GM19467 (cell line): ENCODE results near the gene FAM3C.
"Not testable (repeated sequence)": the region's sequence is repeated elsewhere in the genome, so short reads cannot be mapped to it uniquely, and the experiment has no call there.

Source experiments
- ATAC-seq: cut with Tn5 transposase; IDR thresholded peaks from one replicate; pipeline ENCODE4 v1.9.1; 2021; ENCODE audit warnings: mild to moderate bottlenecking, moderate library complexity; ENCODE audit not compliant: unreplicated experiment

Gene FAM3C

DNA sequence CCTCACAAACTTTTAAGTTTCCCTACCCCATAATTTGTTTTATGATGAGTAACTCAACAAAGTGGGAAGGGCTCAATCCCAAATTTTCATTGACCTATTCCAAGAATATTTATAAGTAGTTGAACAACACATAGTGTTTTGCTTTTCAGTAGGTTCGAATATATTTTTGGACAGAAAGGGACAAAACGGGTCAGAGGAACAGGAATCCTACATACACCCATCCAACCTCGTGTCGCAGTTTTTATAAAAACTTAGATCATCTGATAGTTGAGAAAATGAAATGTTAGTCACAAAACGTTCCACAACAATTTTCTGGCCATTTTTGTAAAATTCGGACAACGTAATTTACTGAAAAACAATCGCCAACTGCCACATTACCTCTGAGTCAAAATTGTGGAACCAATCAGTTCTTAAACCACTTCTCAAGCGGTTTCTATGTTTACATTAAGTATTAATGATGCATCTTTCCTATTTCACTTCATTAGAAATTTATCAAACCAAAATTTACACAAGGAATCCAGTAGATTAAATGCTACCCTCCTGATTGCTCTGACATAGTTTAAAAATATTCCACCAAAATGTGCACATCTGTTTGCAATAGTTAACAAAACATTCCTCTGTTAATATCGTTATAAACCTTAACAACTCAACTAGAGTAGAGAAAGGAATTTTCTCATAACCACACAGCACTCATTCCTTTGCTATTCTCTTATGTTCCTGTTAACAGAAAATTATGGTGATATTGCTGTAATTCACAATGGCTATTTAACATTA is 61.0 kb downstream of the FAM3C start:
- no peak for ATAC-seq

DNA sequence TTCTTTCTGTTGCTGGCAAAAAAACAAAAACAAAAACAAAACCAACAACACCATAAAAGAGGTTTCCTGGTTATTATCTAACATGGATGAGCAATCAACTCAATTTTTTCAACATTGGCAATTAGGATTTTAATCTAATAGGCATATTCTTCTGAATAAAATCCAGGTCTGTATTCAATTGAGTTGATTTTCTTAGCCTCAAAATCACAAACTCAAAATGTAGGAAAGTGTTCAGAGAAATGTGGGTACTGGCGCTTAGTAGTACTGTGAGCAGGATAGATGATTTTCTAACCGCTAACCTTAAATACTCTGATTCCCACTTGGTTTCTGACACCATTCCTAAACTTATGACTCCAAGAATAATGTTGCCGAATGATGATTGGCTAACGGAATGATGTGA is 61.7 kb downstream of the FAM3C start:
- no peak for ATAC-seq

DNA sequence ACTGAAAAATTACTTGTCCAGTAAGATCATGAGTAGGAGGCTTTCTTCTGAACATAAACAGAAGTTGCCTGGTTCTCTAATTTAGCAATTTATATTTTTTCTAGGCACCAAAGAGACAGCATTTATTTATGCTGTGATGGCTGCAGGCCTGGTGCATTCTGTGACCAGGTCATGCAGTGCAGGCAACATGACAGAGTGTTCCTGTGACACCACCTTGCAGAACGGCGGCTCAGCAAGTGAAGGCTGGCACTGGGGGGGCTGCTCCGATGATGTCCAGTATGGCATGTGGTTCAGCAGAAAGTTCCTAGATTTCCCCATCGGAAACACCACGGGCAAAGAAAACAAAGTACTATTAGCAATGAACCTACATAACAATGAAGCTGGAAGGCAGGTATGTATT is 64.5 kb downstream of the FAM3C start:
- ATAC-seq, result no peak

DNA sequence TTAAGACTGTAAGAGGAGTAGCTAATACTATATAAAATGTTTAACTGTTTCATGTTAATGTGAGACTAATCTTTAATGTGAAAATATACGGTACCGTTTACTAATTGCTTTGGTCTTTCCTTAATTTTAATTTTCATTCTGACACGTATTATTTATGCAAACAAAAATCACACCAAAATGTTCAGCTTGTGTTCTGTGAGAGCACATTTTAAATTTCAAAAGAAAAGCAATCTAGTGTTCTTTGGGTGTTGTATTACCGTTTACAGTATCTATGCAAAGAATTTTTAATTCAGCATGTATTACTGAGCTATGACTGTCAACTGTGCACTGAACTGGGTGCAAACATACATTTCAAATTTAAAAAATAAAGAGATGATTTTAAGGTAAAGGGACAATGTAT is 65.1 kb downstream of the FAM3C start:
- ATAC-seq, result no peak

DNA sequence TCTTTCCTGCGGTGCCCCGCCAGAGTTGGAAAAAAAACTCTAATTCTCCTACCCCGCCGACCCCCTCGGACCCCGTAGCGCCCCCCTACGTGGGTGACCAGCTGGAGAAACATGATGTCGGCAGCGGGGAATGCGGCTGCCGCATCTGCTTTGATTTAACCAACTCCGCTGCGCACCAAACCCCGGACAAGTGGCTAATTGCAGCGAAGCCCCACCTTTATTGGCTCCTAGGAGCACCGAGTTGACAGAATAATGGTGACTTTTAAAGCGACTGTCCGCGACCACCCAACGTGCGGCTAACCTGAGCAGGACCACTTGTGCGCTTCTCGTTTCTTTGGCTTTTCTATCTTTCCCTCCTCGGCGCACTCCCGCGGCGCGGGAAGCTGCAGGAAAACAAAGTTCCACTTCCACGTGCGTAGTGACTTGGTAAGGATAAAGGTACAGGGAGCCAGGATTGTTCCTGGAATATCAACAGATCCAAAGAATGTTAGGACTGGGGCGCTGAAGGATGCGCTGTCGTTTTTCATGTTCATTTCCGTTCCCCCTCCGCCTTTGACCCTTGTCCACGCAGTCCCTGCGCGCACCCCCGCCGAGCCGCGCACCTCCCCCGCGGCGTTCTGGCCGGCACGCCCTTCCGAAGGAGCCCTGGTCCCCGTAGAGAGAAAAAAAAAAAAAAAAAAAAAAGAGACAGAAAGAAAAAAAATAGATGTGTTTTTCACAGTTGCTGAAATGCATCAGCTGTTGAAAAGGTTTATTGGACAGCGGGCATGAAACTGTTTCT is 65.9 kb downstream of the FAM3C start:
- peak; percentile 22 for ATAC-seq

DNA sequence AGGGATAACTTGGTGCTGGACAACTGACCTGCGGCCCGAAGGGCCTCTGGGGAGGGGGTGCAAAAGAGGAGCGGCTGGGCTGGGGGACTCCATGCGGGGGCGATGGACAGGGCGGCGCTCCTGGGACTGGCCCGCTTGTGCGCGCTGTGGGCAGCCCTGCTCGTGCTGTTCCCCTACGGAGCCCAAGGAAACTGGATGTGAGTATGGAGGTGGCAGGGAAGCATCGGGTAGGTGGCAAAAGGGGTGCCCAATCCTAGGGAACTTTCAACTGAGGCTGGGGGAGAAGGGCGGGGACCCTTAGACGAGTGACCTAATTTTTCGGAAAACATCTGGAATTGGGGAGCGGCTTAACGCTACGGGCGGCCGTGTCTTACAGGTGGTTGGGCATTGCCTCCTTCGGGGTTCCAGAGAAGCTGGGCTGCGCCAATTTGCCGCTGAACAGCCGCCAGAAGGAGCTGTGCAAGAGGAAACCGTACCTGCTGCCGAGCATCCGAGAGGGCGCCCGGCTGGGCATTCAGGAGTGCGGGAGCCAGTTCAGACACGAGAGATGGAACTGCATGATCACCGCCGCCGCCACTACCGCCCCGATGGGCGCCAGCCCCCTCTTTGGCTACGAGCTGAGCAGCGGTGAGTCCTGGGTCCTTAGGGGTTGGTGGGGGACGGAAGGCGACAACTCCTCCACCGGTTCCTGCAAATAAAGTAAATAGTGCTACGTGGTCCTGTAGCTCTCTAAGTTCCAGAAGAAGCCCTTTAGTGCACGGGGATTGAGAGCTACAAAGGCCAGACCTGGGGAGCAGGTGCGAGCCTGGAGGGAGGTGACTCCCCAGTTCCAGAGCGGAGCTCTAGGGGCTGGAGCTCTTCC is 66.7 kb downstream of the FAM3C start:
- peak; percentile 56 for ATAC-seq

DNA sequence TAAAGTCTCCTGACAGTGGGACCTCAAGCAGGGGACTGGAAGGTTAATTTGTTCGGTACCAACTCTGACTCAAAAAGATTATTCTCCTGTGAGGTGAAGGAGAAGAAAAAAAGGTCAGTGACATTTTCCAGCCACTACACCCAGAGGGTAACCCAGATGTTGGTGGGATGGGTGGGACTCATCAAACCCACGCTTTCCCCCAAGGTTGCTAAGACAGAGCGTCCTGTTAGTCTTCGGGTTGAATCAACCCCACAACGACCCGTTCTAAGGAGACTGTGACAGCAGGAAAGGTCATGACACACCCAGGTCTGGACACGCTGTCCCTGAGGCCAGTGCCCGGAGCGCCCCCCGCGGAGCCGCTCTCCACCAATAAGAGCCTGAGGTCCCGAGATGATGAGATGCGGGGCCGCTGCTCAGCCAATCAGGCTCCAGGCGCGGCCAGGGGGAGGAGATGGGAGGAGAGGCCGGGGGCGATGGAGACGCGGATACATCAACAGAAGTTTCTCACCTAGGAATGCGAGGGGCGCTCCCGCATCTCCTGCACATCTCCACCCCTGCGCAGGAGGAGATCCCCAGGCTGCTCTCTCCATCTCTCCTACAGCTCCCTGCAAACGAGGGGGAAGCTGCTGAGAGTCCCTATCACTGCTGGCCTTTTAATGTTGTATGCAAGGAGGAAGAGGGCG is 67.5 kb downstream of the FAM3C start, which contains the start of gene WNT16:
TSS of gene WNT16 (plus strand) at position 493 of the 683 bp plus-strand sequence. CDS start 293 bp downstream, outside the sequence.
- ATAC-seq, result no peak

DNA sequence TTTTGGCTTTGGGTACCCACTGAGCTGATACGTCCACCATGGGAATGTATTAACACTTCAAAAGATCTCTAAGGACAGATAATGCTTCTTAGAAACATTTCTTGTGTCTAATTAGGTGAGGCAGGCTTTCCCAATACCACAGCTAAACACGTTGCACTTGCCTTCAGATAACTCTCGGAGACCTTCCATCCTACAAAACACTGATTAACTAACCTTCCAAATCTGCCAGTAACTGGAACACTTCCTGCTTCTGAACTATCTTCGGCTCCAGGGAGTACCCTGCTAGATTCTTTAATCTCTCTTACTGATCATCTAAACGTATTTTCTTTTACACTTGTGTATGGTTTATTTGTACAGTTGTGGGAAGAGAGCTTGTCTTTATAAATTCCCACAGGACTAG is 68.4 kb downstream of the FAM3C start:
- no peak for ATAC-seq

DNA sequence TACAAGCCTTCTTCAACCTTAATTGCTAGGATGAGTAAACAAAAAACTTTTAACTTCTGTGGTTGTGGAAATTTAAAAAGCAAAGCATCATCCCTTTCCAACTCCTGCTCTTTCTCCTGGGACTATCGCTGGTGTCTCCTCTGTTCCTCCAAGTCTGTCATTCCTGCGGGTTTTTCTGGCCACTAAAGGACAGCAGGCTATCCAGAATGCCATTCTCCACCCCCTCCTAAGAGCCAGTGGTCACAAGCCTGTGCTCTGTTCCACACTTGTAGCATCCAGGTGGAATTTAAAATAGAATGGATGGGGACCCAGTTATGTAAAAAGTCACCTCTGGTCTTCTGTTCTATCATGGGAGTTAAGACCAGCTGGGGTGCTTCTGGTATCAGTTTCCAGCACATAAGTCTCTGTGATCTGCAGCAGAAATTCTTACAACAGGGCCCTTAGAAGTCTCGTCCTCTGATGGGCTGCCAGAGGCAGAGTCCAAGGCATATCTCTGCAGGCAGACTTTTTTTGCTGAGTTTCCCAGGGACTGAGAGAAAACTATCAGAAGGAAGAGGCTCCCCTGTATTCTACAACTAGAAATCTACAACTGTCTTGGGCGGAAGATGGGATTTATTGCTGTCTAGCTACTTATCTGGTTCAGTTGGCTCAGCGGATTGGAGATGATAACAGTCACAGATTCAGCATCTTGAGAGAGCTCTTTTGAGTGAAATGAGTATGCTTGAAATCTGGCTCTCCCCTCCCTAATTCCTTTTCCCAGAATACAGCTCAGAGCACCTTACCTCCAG is 72.4 kb downstream of the FAM3C start:
- no peak for ATAC-seq

DNA sequence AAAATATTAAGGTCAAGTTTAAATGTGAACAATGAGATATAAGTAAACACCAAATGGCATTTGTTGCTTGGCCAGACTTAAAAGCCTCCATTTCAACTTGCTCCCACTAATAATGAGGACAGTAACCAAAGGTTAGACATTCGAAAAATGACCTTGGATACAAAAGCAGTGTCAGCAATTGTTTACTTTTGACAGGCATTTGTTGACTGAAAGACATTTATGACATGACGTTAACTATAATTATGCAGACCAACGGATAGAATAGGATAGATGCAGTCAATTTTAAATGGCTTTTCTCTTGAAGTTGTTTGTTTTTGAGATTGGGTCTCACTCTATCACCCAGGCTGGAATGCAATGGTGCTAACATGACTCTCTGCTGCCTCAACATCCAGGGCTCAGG is 73.6 kb downstream of the FAM3C start:
- ATAC-seq, result no peak

DNA sequence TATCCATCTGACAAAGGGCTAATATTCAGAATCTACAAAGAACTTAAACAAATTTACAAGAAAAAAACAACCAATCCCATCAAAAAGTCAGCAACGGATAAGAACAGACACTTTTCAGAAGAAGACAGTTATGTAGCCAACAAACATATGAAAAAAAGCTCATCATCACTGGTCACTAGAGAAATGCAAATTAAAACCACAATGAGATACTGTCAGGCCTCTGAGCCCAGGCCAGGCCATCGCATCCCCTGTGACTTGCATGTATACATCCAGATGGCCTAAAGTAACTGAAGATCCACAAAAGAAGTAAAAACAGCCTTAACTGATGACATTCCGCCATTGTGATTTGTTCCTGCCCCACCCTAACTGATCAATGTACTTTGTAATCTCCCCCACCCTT is 80.9 kb downstream of the FAM3C start:
- ATAC-seq, result not testable (repeated sequence)

DNA sequence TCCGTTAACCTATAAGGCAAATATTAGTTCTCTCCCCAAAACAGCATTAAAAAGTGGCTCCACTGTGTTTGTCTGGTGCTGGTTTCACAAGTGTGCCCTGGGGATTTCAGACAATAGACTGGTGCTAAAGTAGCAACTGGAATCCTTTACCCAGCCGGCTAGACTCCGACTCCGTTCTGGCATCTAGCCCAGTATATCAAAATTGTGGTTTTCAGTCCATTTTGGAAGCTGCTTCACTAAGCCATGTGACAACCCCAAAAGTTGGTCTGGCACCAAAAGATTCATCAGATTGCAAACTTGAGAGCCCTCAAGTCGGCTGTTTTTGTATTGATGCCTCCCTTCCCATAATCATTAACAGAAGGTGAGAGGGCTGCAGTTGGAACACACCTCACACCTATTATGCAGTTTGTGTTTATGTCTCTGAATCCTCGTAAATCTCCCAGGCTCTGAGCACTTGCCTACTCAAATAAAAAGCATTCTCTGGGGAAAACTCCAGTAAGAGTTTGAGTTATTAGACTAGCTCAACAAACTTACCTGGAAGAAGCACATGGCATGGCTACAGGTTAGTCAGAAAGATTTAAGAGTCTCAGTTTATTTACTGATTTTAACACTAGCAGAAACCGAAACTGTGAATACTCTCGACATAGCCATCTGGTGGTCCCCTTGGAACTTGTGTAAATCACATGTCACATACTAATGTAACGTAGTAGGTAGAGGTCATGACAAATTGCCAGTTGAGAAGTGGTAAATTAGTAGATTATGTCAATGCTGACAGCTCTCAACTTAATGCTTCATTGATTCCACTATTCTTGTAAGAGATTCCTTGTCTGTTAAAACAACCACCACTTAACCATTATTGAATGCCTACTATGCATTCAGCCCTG is 82.1 kb downstream of the FAM3C start:
- ATAC-seq, result peak; percentile 93

DNA sequence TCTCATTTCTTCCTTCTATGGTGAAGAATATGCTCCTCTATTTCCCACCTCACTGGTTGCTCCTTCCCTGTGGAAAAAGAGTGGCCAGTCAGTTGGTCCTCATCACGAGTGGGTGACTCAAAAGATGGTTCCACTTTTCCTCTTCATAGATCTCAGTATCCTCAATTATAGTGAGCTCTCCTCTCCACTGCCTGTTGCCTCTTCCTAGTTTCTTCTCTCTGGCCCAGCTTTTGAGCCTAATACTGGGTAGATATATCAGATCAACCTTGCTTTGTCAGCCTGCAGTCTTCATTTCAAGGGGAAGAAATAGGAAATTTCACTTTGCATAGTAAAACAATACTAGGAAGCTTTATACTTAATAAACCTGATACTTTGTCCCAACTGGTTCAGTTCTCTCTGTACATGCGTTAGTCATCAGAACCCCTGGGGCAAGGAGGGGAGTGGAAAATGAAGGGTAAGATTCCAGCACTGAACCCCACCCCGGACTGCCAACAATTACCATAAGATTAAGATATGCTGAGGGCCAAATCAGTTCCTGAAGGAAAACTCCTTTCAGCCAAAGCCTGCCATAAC is 82.8 kb downstream of the FAM3C start:
- no peak for ATAC-seq

DNA sequence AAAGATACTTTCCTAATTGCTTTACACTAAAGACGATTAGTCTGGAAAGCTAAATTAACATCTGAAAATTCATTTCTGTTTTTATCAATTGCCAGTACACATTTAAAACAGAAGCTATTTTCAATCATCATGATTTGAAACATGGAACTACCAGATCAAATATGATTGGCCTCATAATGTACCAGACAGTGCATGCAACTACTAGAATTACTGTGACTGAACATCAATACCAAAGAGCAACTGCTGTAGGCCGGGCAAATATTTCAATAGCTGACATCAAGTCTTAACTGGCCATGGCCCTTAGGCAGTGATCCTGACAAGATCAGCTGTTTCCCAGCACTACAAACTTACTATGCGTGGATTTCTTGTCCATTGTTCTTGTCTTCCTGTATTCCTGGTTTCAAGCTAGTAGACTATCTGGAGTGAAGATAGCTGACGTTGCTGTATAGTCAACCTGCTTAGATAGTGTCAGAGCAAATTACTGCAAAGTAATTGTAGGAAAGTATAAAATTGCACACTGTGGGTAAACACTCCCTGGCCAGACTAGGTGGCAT is 89.0 kb downstream of the FAM3C start:
- no peak for ATAC-seq

DNA sequence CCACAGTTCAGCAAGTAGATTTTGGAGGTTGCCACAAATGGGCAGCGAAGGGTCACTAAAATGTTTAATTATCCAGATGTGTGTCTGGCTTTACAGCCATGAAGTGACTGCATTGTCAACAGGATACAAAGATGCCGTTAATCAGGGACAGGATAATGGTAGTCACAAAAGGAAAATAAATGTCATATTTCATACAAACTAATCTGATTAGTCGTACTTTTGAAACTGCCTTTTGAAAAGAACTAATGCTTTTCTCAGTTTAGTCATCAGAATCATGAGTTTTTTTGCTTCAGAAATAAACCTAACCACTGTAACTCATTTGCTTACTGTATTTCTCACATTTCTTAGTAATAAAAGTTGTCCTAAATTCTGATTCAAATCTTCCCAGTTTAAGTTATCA is 89.5 kb downstream of the FAM3C start:
- ATAC-seq, result no peak

DNA sequence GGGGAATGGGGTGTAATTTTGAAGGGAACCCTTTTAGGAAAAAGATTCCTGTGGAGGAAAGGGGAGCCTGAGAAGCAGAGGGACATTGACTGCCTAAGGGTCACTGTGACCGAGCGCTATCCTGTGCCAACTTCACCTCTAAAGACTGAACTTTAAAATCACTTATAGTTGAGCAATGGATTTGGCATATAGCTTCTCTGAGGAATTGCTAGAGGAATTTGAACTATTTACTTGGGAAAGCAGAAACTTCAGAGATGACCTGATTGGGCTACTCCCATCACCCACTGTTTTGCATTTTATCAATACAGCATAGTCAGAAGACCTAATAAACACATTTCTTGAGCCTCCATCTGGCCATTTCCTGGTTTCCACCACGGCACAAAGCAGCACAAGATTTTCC is 91.0 kb downstream of the FAM3C start:
- ATAC-seq, result no peak

DNA sequence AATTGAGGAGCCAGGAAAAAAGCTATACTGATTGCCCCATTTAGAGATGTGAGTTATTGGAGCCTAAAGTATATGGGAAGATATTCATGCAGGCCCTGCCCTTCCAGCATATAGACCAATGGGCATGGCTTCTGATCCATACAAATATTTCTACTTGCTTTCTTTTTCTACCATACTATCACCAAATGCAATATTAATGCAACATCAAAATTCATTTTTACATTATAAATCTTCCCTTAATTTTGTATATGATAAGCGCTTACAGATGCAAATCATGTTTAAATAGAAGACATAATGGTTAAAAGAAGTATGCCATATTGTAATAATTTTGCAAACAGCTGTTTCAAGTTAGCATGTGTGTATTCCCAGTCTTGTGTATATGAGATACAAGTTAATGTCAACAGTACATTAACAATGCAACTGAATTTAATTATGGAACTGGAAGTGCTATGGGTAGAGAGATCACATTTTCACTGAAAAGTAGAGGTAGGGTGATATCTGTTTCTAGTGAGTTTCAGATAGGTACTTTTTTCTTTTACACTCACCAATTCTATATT is 91.9 kb downstream of the FAM3C start:
- ATAC-seq, result no peak
